C4-2B (cell line): ENCODE measurements around the gene NCK2.

Experiments used
- CTCF ChIP-seq: fragments of 450-650 bp; conservative IDR thresholded peaks from 2 replicates; pipeline ENCODE4 v1.5.1; 2017; ENCODE audit warnings: mild to moderate bottlenecking
- ZFX ChIP-seq: fragments of 450-650 bp; IDR thresholded peaks from 2 replicates; pipeline ENCODE4 v1.6.1; 2017

GRCh38 chr2:105919191-105919811 lies 174.6 kb downstream of the NCK2 start:
- TF ChIP-seq CTCF (no peak), ZFX (no peak)
